Cardiac septum (tissue), 1 donor: ENCODE data around the gene NEUROD2. TPM values are rescaled to one million over a fixed set of nuclear protein-coding genes. Genes with fewer than 3 reads are reported as not detected.

ENCODE experiments used
- DNase-seq: peaks from one replicate; pipeline ENCODE4 v3.0.0-alpha.2; 2020; ENCODE audit warnings: low spot score
- intact Hi-C: fragments of 100-400 bp; cut with DNase I; formaldehyde crosslinking; loops from one replicate; pipeline ENCODE4 v1.14.0; 2022
- total RNA-seq: library from RNA; stranded (reverse); fragmentation: NEBNext Ultra II Directional; extraction: Animal tissue kit (Norgen Biotek cat#: 25700); gene quantifications from one replicate; pipeline ENCODE4 v1.2.1, GENCODE V29; 2021
- donor health status: DM: no; HTN: no; CAD: no.

The NEUROD2 gene
- total RNA-seq, 1 donor from 2014 or later: 0.08 TPM

GRCh38 chr17:39563476-39563875, 44.2 kb downstream of the NEUROD2 start:
- DNase-seq: no peak
- intact Hi-C loops: no loop called here

- intact Hi-C loops: no loop called here
Observed at GRCh38 chr17:39562976-39563375, 44.7 kb downstream of the NEUROD2 start.

GRCh38 chr17:39562395-39562794, 45.3 kb downstream of the NEUROD2 start:
- DNase-seq: no peak
- intact Hi-C loops: no loop called here

More at GRCh38 chr17:39562976-39563375, 44.7 kb downstream of the NEUROD2 start:
- no peak for DNase-seq

GRCh38 chr17:39556423-39556822, 51.3 kb downstream of the NEUROD2 start:
- intact Hi-C loops: no loop called here
- DNase-seq: no peak

GRCh38 chr17:39555368-39555767, 52.4 kb downstream of the NEUROD2 start:
- DNase-seq: no peak
- intact Hi-C loops: no loop called here

Other genes starting within 250 kb of the NEUROD2 start
- 11.0 TPM for gene FBXL20, start 206.3 kb downstream of the NEUROD2 start, total RNA-seq
- 24.2 TPM for gene MED1, start 156.7 kb downstream of the NEUROD2 start, total RNA-seq
- gene CDK12, start 146.4 kb downstream of the NEUROD2 start, total RNA-seq: 29.1 TPM
- gene PPP1R1B, start 19.0 kb upstream of the NEUROD2 start, total RNA-seq: 1.2 TPM
- gene STARD3, start 29.2 kb upstream of the NEUROD2 start, total RNA-seq: 21.9 TPM
- 4,725 TPM for gene TCAP, start 57.4 kb upstream of the NEUROD2 start, total RNA-seq
- 10.9 TPM for gene PNMT, start 60.5 kb upstream of the NEUROD2 start, total RNA-seq
- 15.3 TPM for gene PGAP3, start 80.1 kb upstream of the NEUROD2 start, total RNA-seq
- gene ERBB2, start 92.1 kb upstream of the NEUROD2 start, total RNA-seq: 84.4 TPM
- gene MIEN1, start 122.6 kb upstream of the NEUROD2 start, total RNA-seq: 48.5 TPM
- gene GRB7, start 130.0 kb upstream of the NEUROD2 start, total RNA-seq: 0.65 TPM